Pancreas (tissue), 10 donors: ENCODE data around the gene SLC16A3. TPM values are rescaled to one million over a fixed set of nuclear protein-coding genes. Genes with fewer than 3 reads are reported as not detected.
A peak's percentile ranks its signal among the peaks of the same experiment; 100 is the strongest.

Experiments used
- ATAC-seq, 4 donors: fragments of 200-7000 bp; cut with Tn5 transposase; one replicate each; pipeline versions ENCODE4 v1.8.0 to v1.9.1; 2020; ENCODE audit warnings: mild to moderate bottlenecking in 4 of 4, moderate library complexity in 4 of 4
- DNase-seq, 6 donors: peaks; one replicate each; pipeline ENCODE4 v3.0.0-alpha.2; 2020
- FAIRE-seq: peaks from 2 replicates; lab custom pipeline; 2012; peaks lifted over from hg19 to GRCh38; lab: Jason Lieb, UNC
- H3K27ac ChIP-seq, 4 donors: fragments of 200-600 bp; sonication (generic); 1 replicate in 3 of 4; 2 replicates in 1 of 4; pipeline versions ENCODE4 v1.5.0 to v1.8.0; 2020
- H3K27me3 ChIP-seq, 4 donors: fragments of 200-600 bp; one replicate each; pipeline ENCODE4 v1.8.0; 2021
- H3K36me3 ChIP-seq, 3 donors: fragments of 200-600 bp; sonication (generic) in 1 of 3; one replicate each; pipeline versions ENCODE4 v1.5.0 to v1.8.0; 2020 to 2021
- H3K4me1 ChIP-seq, 3 donors: fragments of 200-600 bp; one replicate each; pipeline ENCODE4 v1.8.0; 2021
- H3K4me3 ChIP-seq, 4 donors: fragments of 200-600 bp; sonication (generic) in 2 of 4; one replicate each; pipeline versions ENCODE4 v1.5.0 to v1.8.0; 2020 to 2021
- H3K9me3 ChIP-seq, 4 donors: fragments of 200-600 bp; one replicate each; pipeline ENCODE4 v1.8.0; 2021
- CTCF ChIP-seq, 4 donors: fragments of 200-600 bp; sonication (generic) in 3 of 4; IDR thresholded peaks; one replicate each; pipeline versions ENCODE4 v1.5.0 to v1.8.0; 2021; ENCODE audit warnings: antibody characterized with exemption in 4 of 4
- WGBS, 2 donors: extraction: QIAGEN DNeasy Blood & Tissue Kit; methylation state at CpG; one replicate each; pipeline ENCODE4 v1.1.7; 2013; 5-methylcytosine and 5-hydroxymethylcytosine counted together
- intact Hi-C, 3 donors: fragments of 100-400 bp; cut with DNase I; formaldehyde crosslinking; loops; one replicate each; pipeline versions ENCODE4 v1.11.1 to v1.14.2; 2022
- polyA plus RNA-seq, 2 donors: library from polyadenylated mRNA; stranded (reverse); fragments of 200-250 nt; gene quantifications; one replicate each; pipeline ENCODE4 v1.2.3, GENCODE V29; 2013
- total RNA-seq, 6 donors: library from RNA; stranded (reverse); fragmentation: NEBNext Ultra II Directional in 4 of 6; extraction: Animal tissue kit (Norgen Biotek cat#: 25700) in 4 of 6; gene quantifications; one replicate each; pipeline versions ENCODE4 v1.2.1 to v1.2.4, GENCODE V29; 2021 to 2023
- donor health status: healthy with polysubstance abuse.
- donor health status: DM: no; HTN: no; CAD: no; lungs with moderate emphysema.
- donor health status: DM: no; HTN: no; CAD: no.
- donor health status: control.
- donor health status: control.
- donor health status: Bipolar disorder and iron deficiency.
- donor health status: DM: yes; HTN: yes; CAD: no.
- donor health status: DM: no; HTN: no; CAD: no.
- donor health status: DM: no; HTN: no; CAD: no.
- donor health status: DM: yes; HTN: yes; CAD: no.

The SLC16A3 gene
- total and polyA plus RNA-seq, 8 donors = 1.2 to 22.8 (median 3.7) TPM

GRCh38 chr17:82226809-82227628 lies 1.8 kb upstream of the SLC16A3 start:
- H3K9me3 ChIP-seq = no peaks in the 10 kb centered on the region
- H3K4me3 ChIP-seq = no peak overlapping the region
- TF ChIP-seq CTCF (IDR thresholded peaks at IDR 0.05) = no peak
- DNase-seq (peak in 1 of 6 donors; percentile 67), ATAC-seq (no peak), FAIRE-seq (no peak)
- intact Hi-C loops = no loop called here
- peaks cover 0 to 5% (median 0%) of the 10 kb centered on the region in 3 donors for H3K4me1 ChIP-seq
- 82 to 93% methylated on average over 13 to 16 of the region's 16 CpGs for WGBS, 2 donors
- H3K27me3 ChIP-seq = no peaks in the 10 kb centered on the region
- no peak overlapping the region for H3K27ac ChIP-seq
- H3K36me3 ChIP-seq = no peaks in the 10 kb centered on the region

GRCh38 chr17:82227629-82228277 lies 1.1 kb upstream of the SLC16A3 start:
- intact Hi-C loops = no loop called here
- peak overlapping the region in 3 of 4 donors; percentile 13 to 84 (median 73) for H3K27ac ChIP-seq
- DNase-seq (peak in 2 of 6 donors; percentile 24 to 65), FAIRE-seq (no peak), ATAC-seq (no peak)
- no peak for TF ChIP-seq CTCF (IDR thresholded peaks at IDR 0.05)
- 78 to 84% methylated on average over 18 of the region's 18 CpGs for WGBS, 2 donors
- no peaks in the 10 kb centered on the region for H3K27me3 ChIP-seq
- peaks cover 0 to 5% (median 0%) of the 10 kb centered on the region in 3 donors for H3K4me1 ChIP-seq
- peak overlapping the region in 1 of 4 donors; percentile 40 for H3K4me3 ChIP-seq
- H3K9me3 ChIP-seq = no peaks in the 10 kb centered on the region
- no peaks in the 10 kb centered on the region for H3K36me3 ChIP-seq

- peak overlapping the region in 2 of 4 donors; percentile 17 to 40 for H3K4me3 ChIP-seq
- no peaks in the 10 kb centered on the region for H3K9me3 ChIP-seq
- no peak for TF ChIP-seq CTCF (IDR thresholded peaks at IDR 0.05)
- H3K36me3 ChIP-seq = no peaks in the 10 kb centered on the region
- intact Hi-C loops = no loop called here
- ATAC-seq (peak in 3 of 4 donors; percentile 2 to 5 (median 3)), DNase-seq (peak in 2 of 6 donors; percentile 43 to 74), FAIRE-seq (no peak)
- no peaks in the 10 kb centered on the region for H3K27me3 ChIP-seq
- H3K27ac ChIP-seq = peak overlapping the region in 3 of 4 donors; percentile 13 to 84 (median 73)
- H3K4me1 ChIP-seq = peaks cover 0 to 5% (median 0%) of the 10 kb centered on the region in 3 donors
- 34 to 37% methylated on average over 55 to 63 of the region's 63 CpGs for WGBS, 2 donors
Observed at GRCh38 chr17:82228278-82228841, 482 bp upstream of the SLC16A3 start.

GRCh38 chr17:82229698-82230608 lies 1.1 kb downstream of the SLC16A3 start:
- Histone ChIP-seq H3K27me3 (no peaks in the 10 kb centered on the region), H3K36me3 (no peaks in the 10 kb centered on the region), H3K4me1 (peaks cover 0 to 5% (median 0%) of the 10 kb centered on the region in 3 donors), H3K4me3 (peak overlapping the region in 3 of 4 donors; percentile 2 to 40 (median 29)), H3K9me3 (no peaks in the 10 kb centered on the region), H3K27ac (peak overlapping the region in 2 of 4 donors; percentile 66 to 69)
- ATAC-seq (peak in 1 of 4 donors; percentile 0), DNase-seq (peak in 3 of 6 donors; percentile 29 to 75 (median 31)), FAIRE-seq (no peak)
- TF ChIP-seq CTCF (IDR thresholded peaks at IDR 0.05) = no peak
- intact Hi-C loops = loop anchor here in 1 of 3 donors (10.0 kb wide), 1 partner anchor 95 kb away; no protein-coding TSS in a partner anchor
- 74 to 85% methylated on average over 25 to 28 of the region's 28 CpGs for WGBS, 2 donors
